ENCODE data around the gene TMC7. TPM values are rescaled to one million over a fixed set of nuclear protein-coding genes. Genes with fewer than 3 reads are reported as not detected.
A peak's percentile ranks its signal among the peaks of the same experiment; 100 is the strongest.

TMC7 gene
- total and polyA plus RNA-seq, 2 donors (not counting 3 experiments of a cell fraction or from before 2014, with no cell fraction given) = 5.7 to 7.0 TPM

- H3K9ac ChIP-seq (replicated peaks; ENCODE audit: extremely low read depth, insufficient read depth, low read length) = no peak overlapping the region
- DNase-seq (ENCODE audit: low read depth, low spot score) (peak; percentile 64), FAIRE-seq (peak; percentile 77)
- no peaks in the 10 kb centered on the region for H3K36me3 ChIP-seq (ENCODE audit: control insufficient read depth in 2 of 2, extremely low read depth in 1 of 2, insufficient read depth in 2 of 2, low read length in 2 of 2)
- TF ChIP-seq MYC (IDR thresholded peaks at IDR 0.05; ENCODE audit: low read depth, low read length) (no peak), JUN (IDR thresholded peaks at IDR 0.05; ENCODE audit: borderline replicate concordance, insufficient read depth, insufficient read length, low read depth) (peak; percentile 40)
- CTCF ChIA-PET = interaction anchor here (0.8 to 3.8 kb wide), 5 partner anchors 10 to 71 kb away, joined by 4 to 20 read pairs (median 5); no protein-coding TSS in a partner anchor
- no peaks in the 10 kb centered on the region for H4K20me1 ChIP-seq (replicated peaks; ENCODE audit: control insufficient read depth, extremely low read depth, insufficient read depth, low read length)
- POLR2A ChIA-PET = no interaction called here
- H3K27ac ChIP-seq (ENCODE audit: insufficient read depth, low read depth, low read length) = peak overlapping the region; percentile 48
- intact Hi-C loops (cut with micrococcal nuclease) (loop anchor here (1.0 kb wide), 2 partner anchors 16 to 41 kb away; partner anchors contain the start of gene COQ7), dilution Hi-C loops (cut with MboI; ENCODE audit: extremely low pct_ligation_motif_present, low sequenced_read_pairs) (loop anchor here (25.0 kb wide), 1 partner anchor 321 kb away; the partner anchor contains the start of gene RPS15A)
- no TSS peak for BruUV-seq (replicated peaks)
- H3K4me1 ChIP-seq (ENCODE audit: control insufficient read depth, extremely low read depth, insufficient read depth, low read length) = peaks cover 18% of the 10 kb centered on the region
- H2AFZ ChIP-seq (ENCODE audit: low read depth, low read length) = no peak overlapping the region
- no peak overlapping the region for H3K4me2 ChIP-seq (ENCODE audit: insufficient read depth, low read length)
- H3K9me1 ChIP-seq (replicated peaks; ENCODE audit: control insufficient read depth, extremely low read depth, insufficient read depth, low read length) = no peaks in the 10 kb centered on the region
- no peak overlapping the region for H3K4me3 ChIP-seq (replicated peaks in 1 of 3; ENCODE audit: insufficient read depth in 1 of 3, low read depth in 1 of 3, low read length in 3 of 3)
- no peaks in the 10 kb centered on the region for H3K9me3 ChIP-seq (replicated peaks; ENCODE audit: control insufficient read depth, insufficient read depth, low read length)
- no peaks in the 10 kb centered on the region for H3K79me2 ChIP-seq (ENCODE audit: control insufficient read depth, insufficient read depth, low read length)
- H3K27me3 ChIP-seq (ENCODE audit: control insufficient read depth in 2 of 2, insufficient read depth in 2 of 2, low read length in 2 of 2) = no peaks in the 10 kb centered on the region
Observed at GRCh38 chr16:19108409-19109287, 124.9 kb downstream of the TMC7 start.

GRCh38 chr16:19109288-19109664, 125.5 kb downstream of the TMC7 start:
- no peak for FAIRE-seq

More at GRCh38 chr16:19109288-19109664, 125.5 kb downstream of the TMC7 start:
- no peaks in the 10 kb centered on the region for H4K20me1 ChIP-seq (replicated peaks; ENCODE audit: control insufficient read depth, extremely low read depth, insufficient read depth, low read length)
- no peak overlapping the region for H3K4me2 ChIP-seq (ENCODE audit: insufficient read depth, low read length)
- dilution Hi-C loops (cut with MboI; ENCODE audit: extremely low pct_ligation_motif_present, low sequenced_read_pairs) (loop anchor here (25.0 kb wide), 1 partner anchor 322 kb away; the partner anchor contains the start of gene RPS15A), intact Hi-C loops (cut with micrococcal nuclease) (no loop called here)
- no TSS peak for BruUV-seq (replicated peaks)
- TF ChIP-seq JUN (IDR thresholded peaks at IDR 0.05; ENCODE audit: borderline replicate concordance, insufficient read depth, insufficient read length, low read depth) (no peak), EZH2 (IDR thresholded peaks at IDR 0.05; ENCODE audit: borderline replicate concordance, low read depth, low read length, severe bottlenecking) (no peak), POLR2A (IDR thresholded peaks at IDR 0.05; ENCODE audit: low read depth, low read length) (no peak), GATA2 (IDR thresholded peaks at IDR 0.05; ENCODE audit: insufficient read depth, insufficient read length, low read depth, low read length) (no peak), CTCF (IDR thresholded peaks at IDR 0.05; ENCODE audit: extremely low read depth in 1 of 2, insufficient read depth in 1 of 2, low read depth in 1 of 2, low read length in 2 of 2) (no peak)
- no peaks in the 10 kb centered on the region for H3K36me3 ChIP-seq (ENCODE audit: control insufficient read depth in 2 of 2, extremely low read depth in 1 of 2, insufficient read depth in 2 of 2, low read length in 2 of 2)
- DNase-seq (ENCODE audit: low read depth, low spot score) = no peak
- H3K4me1 ChIP-seq (ENCODE audit: control insufficient read depth, extremely low read depth, insufficient read depth, low read length) = peaks cover 18% of the 10 kb centered on the region
- no peaks in the 10 kb centered on the region for H3K27me3 ChIP-seq (ENCODE audit: control insufficient read depth in 2 of 2, insufficient read depth in 2 of 2, low read length in 2 of 2)
- H3K27ac ChIP-seq (ENCODE audit: insufficient read depth, low read depth, low read length) = no peak overlapping the region
- no peak overlapping the region for H3K9ac ChIP-seq (replicated peaks; ENCODE audit: extremely low read depth, insufficient read depth, low read length)
- no peak overlapping the region for H3K4me3 ChIP-seq (replicated peaks in 1 of 3; ENCODE audit: insufficient read depth in 1 of 3, low read depth in 1 of 3, low read length in 3 of 3)
- H3K9me1 ChIP-seq (replicated peaks; ENCODE audit: control insufficient read depth, extremely low read depth, insufficient read depth, low read length) = no peaks in the 10 kb centered on the region
- no peaks in the 10 kb centered on the region for H3K9me3 ChIP-seq (replicated peaks; ENCODE audit: control insufficient read depth, insufficient read depth, low read length)
- POLR2A ChIA-PET = no interaction called here
- H2AFZ ChIP-seq (ENCODE audit: low read depth, low read length) = no peak overlapping the region
- CTCF ChIA-PET = interaction anchor here (1.7 to 3.8 kb wide), 2 partner anchors 15 to 22 kb away, joined by 4 to 20 read pairs; no protein-coding TSS in a partner anchor
- peaks cover 1% of the 10 kb centered on the region for H3K79me2 ChIP-seq (ENCODE audit: control insufficient read depth, insufficient read depth, low read length)
